ENCODE data around the gene TUG1. TPM values are rescaled to one million over a fixed set of nuclear protein-coding genes. Genes with fewer than 3 reads are reported as not detected.

TUG1 gene
- total RNA-seq: 85.2 TPM

- DNase-seq: peak; percentile 96
Measured at GRCh38 chr22:30968924-30969531, at the start of gene TUG1. Gene TUG1, plus strand, starts transcription at chr22:30969265.

GRCh38 chr22:30919973-30920372 lies 49.1 kb upstream of the TUG1 start:
- DNase-seq: no peak

DNA sequence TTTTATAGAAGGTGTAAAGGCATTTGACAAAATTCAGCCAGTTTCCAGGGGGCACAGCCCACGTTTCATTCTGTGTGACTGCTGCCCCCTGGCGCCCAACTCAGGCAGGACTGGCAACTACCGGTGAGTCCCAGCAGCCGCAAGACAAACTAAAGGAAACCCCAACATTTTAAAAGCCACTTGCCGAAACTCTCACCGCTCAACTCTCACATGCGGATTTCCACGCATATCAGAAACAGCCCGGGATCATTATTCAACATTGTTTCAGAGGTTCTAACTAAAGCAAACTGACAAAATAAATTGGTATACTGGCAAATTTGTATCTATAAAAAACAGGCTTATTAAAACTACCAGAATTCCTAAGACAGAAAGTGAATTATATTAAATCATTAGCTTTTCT lies 48.7 kb upstream of the TUG1 start:
- peak; percentile 60 for DNase-seq

DNA sequence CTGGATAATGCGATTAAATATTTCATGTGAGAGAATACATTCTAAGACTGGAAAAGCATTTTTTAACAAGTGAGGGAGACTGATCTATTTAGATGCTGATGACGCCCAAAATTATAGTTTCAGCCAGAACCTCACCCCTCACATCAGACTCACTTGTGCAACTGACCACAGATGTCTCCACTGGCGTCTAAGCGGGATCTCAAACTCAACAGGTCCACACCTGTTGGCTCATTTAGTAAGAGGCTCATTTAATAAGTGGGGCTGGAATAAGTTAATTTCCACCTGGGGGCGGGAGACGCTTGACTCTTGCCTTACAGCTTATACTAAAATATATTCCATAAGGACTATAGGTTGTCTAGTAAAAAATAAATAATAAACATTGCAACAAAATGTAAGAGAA lies 48.0 kb upstream of the TUG1 start:
- DNase-seq: no peak

- DNase-seq: peak; percentile 7
Measured at GRCh38 chr22:30922151-30922611, 46.9 kb upstream of the TUG1 start.

DNA sequence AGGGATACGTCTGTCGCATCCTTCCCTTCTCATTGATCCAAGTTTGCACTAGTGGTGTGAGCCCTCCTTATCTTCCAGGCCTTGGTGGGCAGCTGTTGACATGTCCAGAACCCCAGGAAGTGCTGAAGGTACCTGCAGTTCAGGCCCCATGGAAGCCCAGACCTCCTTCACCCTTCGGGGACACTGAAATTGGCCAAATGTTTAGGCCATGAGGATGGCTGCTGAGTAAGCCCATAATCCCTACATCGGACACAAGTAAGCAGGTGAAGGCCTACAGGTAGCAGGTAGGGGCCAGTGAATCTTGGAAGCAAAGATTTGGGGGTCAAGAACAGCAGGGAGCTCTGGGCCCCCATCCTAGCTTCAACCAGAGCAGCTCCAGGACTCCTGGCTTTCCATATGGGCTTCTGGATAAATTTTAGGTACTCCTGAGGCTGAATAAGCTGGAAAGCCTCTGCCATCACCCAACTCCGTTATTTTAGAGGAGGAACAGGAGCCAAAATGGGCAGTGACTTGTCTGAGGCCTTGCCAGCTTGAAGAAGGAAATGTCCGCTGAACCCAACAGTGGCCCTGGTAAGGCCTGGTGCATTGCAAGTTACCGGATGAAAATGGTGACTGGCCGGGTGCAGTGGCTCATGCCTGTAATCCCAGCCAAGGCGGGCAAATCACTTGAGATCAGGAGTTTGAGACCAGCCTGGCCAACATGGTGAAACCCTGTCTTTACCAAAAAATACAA lies 45.7 kb upstream of the TUG1 start:
- DNase-seq: no peak

- DNase-seq: no peak
Measured at GRCh38 chr22:30925667-30926066, 43.4 kb upstream of the TUG1 start.

- no peak for DNase-seq
Measured at GRCh38 chr22:30926706-30927105, 42.4 kb upstream of the TUG1 start.

- DNase-seq: no peak
Measured at GRCh38 chr22:30927806-30928205, 41.3 kb upstream of the TUG1 start.

- no peak for DNase-seq
Measured at GRCh38 chr22:30928401-30928800, 40.7 kb upstream of the TUG1 start.

DNA sequence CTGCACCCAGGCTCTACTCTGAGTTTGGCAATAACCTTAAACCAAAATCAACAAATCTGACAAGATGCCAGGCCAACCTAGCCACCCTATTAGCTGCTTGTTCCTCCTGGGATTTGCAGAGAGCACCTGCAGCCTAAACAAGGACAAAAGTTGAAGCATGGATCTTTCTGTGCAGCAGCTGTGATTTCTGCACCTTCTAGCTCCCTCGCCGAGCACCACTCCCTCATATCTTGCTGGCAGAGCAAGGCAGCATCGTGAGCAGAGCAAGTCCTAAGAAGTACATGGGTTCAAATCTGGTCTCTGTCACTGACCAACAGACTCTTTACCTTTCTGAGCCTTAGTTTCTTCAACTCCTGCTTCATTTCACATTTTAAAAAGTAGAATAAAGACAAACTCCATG lies 38.8 kb upstream of the TUG1 start:
- no peak for DNase-seq

- DNase-seq: no peak
Measured at GRCh38 chr22:30931541-30932300, 37.3 kb upstream of the TUG1 start.

- no peak for DNase-seq
Measured at GRCh38 chr22:30932661-30933060, 36.4 kb upstream of the TUG1 start.

GRCh38 chr22:30933457-30933856 lies 35.6 kb upstream of the TUG1 start:
- DNase-seq: no peak

- DNase-seq: no peak
Measured at GRCh38 chr22:30934053-30934452, 35.0 kb upstream of the TUG1 start.

DNA sequence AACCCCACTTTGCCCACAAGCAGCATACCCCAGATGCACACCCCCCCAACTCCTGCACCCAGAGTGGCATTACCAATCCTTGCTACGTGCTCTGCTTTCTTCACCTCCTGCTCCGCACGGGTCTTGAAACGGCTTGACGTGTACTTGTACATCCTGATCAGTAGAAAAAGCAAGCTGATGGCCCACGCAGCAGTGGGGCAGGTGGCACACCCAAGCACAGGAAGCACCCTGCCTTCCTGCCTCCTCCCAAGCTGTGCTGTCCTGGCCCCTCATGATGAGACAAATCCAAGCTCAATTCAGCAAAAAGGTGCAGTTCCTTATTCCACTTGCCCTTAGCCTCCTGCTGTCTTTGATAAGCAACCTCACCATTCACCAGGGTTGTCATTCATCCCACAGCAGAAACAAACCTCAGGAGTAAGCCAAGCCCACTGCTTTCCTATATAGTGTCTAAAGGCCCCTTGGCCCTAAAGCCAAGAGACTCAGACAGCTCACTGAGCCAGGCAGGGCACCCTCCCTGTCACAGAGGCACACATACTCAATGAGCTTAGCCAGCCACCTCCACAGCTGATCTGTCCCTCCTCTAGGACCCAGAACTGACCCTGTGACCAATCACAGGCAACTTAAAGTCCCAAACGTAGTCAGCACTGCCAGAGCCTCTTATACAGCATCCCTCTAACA lies 28.2 kb upstream of the TUG1 start:
- no peak for DNase-seq

GRCh38 chr22:30941363-30941740 lies 27.7 kb upstream of the TUG1 start:
- no peak for DNase-seq

DNA sequence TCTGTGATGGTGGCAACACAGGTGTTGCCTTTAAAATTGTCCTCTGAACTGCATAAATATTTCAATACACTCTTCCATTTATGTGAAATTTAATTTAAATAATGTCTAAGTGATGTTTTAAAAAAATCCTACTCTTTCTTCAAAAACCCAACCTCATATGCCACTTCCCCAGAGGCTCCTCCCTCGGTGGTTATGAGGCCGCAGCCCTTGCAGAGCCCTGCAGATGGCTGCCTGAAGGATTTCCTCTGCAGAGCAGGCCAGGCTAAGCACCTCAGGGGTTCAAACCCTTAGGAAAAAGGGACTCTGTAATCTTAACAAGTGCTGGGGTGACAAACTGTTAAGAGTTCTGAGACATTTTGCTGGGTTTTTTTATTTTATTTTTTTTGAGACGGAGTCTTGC lies 25.7 kb upstream of the TUG1 start:
- DNase-seq: no peak

DNA sequence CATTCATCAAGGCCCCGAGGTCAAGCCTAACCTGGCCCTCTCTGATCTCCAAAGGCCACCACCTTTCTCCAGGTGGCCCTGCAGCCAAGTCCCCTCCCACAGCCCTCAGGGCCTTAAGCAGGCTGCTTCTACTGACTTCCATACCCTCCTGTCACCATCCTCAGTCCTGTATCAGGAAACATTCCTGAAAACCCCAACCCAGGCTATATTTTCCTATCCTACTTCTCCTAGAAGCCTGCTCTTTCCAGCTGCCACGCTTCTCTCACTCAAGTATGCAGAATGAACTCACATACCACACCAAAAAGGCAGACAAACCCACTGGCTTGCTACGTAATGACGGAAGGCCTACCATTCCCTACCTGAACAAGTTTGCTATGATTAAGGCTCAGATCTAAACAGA lies 24.1 kb upstream of the TUG1 start:
- no peak for DNase-seq

DNA sequence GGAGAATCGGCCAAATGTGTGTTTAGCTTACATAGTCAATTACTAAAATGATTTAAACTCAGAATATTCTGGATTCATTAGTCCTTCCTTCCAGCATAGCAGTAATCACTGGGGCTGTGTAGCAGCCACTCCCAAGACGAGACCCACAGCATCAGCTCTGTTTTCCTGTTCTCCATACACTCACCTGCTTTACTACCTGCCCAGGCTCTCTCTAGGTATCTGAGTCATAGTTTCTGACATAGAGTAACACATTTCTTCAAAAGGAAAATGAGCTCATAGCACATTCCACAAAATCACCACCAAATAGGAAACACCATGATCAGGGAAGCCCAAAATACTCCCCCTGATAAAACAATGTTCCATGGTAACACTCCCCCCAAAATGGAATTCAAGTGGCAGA lies 23.4 kb upstream of the TUG1 start:
- no peak for DNase-seq

GRCh38 chr22:30946354-30946753 lies 22.7 kb upstream of the TUG1 start:
- no peak for DNase-seq

- peak; percentile 8 for DNase-seq
Measured at GRCh38 chr22:30947173-30947815, 21.8 kb upstream of the TUG1 start.
